ENCODE results near the gene LYPD3. TPM values are rescaled to one million over a fixed set of nuclear protein-coding genes. Genes with fewer than 3 reads are reported as not detected.
A peak's percentile ranks its signal among the peaks of the same experiment; 100 is the strongest.
"Not testable (repeated sequence)": the region's sequence is repeated elsewhere in the genome, so short reads cannot be mapped to it uniquely, and the experiment has no call there.

LYPD3 gene
- 4.6 and 4.8 TPM in 2 replicates for total RNA-seq
- polyA plus RNA-seq = 13.2 and 13.5 TPM in 2 replicates

GRCh38 chr19:43465468-43466120, at the start of gene LYPD3:
TSS of gene LYPD3 (minus strand) at chr19:43465608. CDS start at chr19:43465571, 37 bp downstream.
- peak within 1 kb of the TSS; percentile 92 for H3K4me3 ChIP-seq
- no peaks in the 10 kb centered on the region for H3K27me3 ChIP-seq
- no peaks in the 10 kb centered on the region for H3K9me3 ChIP-seq (ENCODE audit: low read depth)
- no peaks in the 10 kb centered on the region for H4K20me1 ChIP-seq (ENCODE audit: insufficient read depth, poor library complexity, severe bottlenecking)
- H3K9me2 ChIP-seq (replicated peaks; ENCODE audit: insufficient read depth) = no peaks in the 10 kb centered on the region
- peak within 1 kb of the TSS; percentile 94 for H2AFZ ChIP-seq
- no peaks in the 10 kb centered on the region for H3K4me1 ChIP-seq (ENCODE audit: insufficient read depth)
- H3K36me3 ChIP-seq (replicated peaks; ENCODE audit: insufficient read depth, low read depth) = no peaks in the 10 kb centered on the region
- no peaks in the 10 kb centered on the region for H3K79me2 ChIP-seq
- DNase-seq (ENCODE audit: low spot score) = peak; percentile 58
- 41% methylated on average over 24 of the region's 24 CpGs for WGBS (ENCODE audit: low lambda C conversion rate, missing lambda C conversion rate)
- TF ChIP-seq CTCF (IDR thresholded peaks at IDR 0.05; ENCODE audit: poor library complexity) (no peak), EZH2phosphoT487 (IDR thresholded peaks at IDR 0.05; ENCODE audit: low read depth, severe bottlenecking, unreplicated experiment) (no peak), EZH2 (IDR thresholded peaks at IDR 0.05; ENCODE audit: borderline replicate concordance) (no peak)
- H3K4me2 ChIP-seq = peak within 1 kb of the TSS; percentile 84
- H3K27ac ChIP-seq = peak within 1 kb of the TSS; percentile 56

GRCh38 chr19:43512399-43512798, 47.0 kb upstream of the LYPD3 start:
- H3K27ac ChIP-seq; H4K20me1 ChIP-seq (ENCODE audit: insufficient read depth, poor library complexity, severe bottlenecking); H3K9me2 ChIP-seq (replicated peaks; ENCODE audit: insufficient read depth); H2AFZ ChIP-seq; H3K4me1 ChIP-seq (ENCODE audit: insufficient read depth); DNase-seq (ENCODE audit: low spot score); H3K79me2 ChIP-seq; H3K9me3 ChIP-seq (ENCODE audit: low read depth); H3K4me3 ChIP-seq; H3K36me3 ChIP-seq (replicated peaks; ENCODE audit: insufficient read depth, low read depth); H3K27me3 ChIP-seq; H3K4me2 ChIP-seq: not testable (repeated sequence)

- 94% methylated on average over 5 of the region's 5 CpGs for WGBS (ENCODE audit: low lambda C conversion rate, missing lambda C conversion rate)
- H3K4me2 ChIP-seq = no peak overlapping the region
- H2AFZ ChIP-seq = no peak overlapping the region
- H3K9me3 ChIP-seq (ENCODE audit: low read depth) = no peaks in the 10 kb centered on the region
- no peak for TF ChIP-seq EZH2phosphoT487 (IDR thresholded peaks at IDR 0.05; ENCODE audit: low read depth, severe bottlenecking, unreplicated experiment)
- no peak for TF ChIP-seq CTCF (IDR thresholded peaks at IDR 0.05; ENCODE audit: poor library complexity)
- TF ChIP-seq EZH2 (IDR thresholded peaks at IDR 0.05; ENCODE audit: borderline replicate concordance) = no peak
- peaks cover 4% of the 10 kb centered on the region for H3K79me2 ChIP-seq
- no peaks in the 10 kb centered on the region for H4K20me1 ChIP-seq (ENCODE audit: insufficient read depth, poor library complexity, severe bottlenecking)
- no peak for DNase-seq (ENCODE audit: low spot score)
- H3K4me3 ChIP-seq = no peak overlapping the region
- no peaks in the 10 kb centered on the region for H3K36me3 ChIP-seq (replicated peaks; ENCODE audit: insufficient read depth, low read depth)
- no peaks in the 10 kb centered on the region for H3K27me3 ChIP-seq
- H3K9me2 ChIP-seq (replicated peaks; ENCODE audit: insufficient read depth) = no peaks in the 10 kb centered on the region
- H3K4me1 ChIP-seq (ENCODE audit: insufficient read depth) = peaks cover 4% of the 10 kb centered on the region
- H3K27ac ChIP-seq = no peak overlapping the region
Measured at GRCh38 chr19:43511324-43511723, 45.9 kb upstream of the LYPD3 start.

- 97% methylated on average over 9 of the region's 9 CpGs for WGBS (ENCODE audit: low lambda C conversion rate, missing lambda C conversion rate)
- H3K36me3 ChIP-seq (replicated peaks; ENCODE audit: insufficient read depth, low read depth) = no peaks in the 10 kb centered on the region
- TF ChIP-seq EZH2 (IDR thresholded peaks at IDR 0.05; ENCODE audit: borderline replicate concordance) (no peak), CTCF (IDR thresholded peaks at IDR 0.05; ENCODE audit: poor library complexity) (no peak)
Measured at GRCh38 chr19:43510713-43511112, 45.3 kb upstream of the LYPD3 start.

More at GRCh38 chr19:43510713-43511112, 45.3 kb upstream of the LYPD3 start:
- no peaks in the 10 kb centered on the region for H4K20me1 ChIP-seq (ENCODE audit: insufficient read depth, poor library complexity, severe bottlenecking)
- no peak for DNase-seq (ENCODE audit: low spot score)
- H3K4me1 ChIP-seq (ENCODE audit: insufficient read depth) = peaks cover 4% of the 10 kb centered on the region
- no peak overlapping the region for H3K4me2 ChIP-seq
- no peak overlapping the region for H3K4me3 ChIP-seq
- H3K79me2 ChIP-seq = peaks cover 4% of the 10 kb centered on the region
- H3K27me3 ChIP-seq = no peaks in the 10 kb centered on the region
- no peak overlapping the region for H2AFZ ChIP-seq
- no peaks in the 10 kb centered on the region for H3K9me2 ChIP-seq (replicated peaks; ENCODE audit: insufficient read depth)
- H3K9me3 ChIP-seq (ENCODE audit: low read depth) = no peaks in the 10 kb centered on the region
- no peak overlapping the region for H3K27ac ChIP-seq

Measured in hepatocyte (in vitro differentiated cells).